GM12872 (cell line): ENCODE results near the gene ANKRD33.

Source experiments
- CTCF ChIP-seq: IDR thresholded peaks from 3 replicates; pipeline ENCODE4 v1.5.1; 2011; ENCODE audit warnings: low read depth, mild to moderate bottlenecking, low read length, moderate library complexity; ENCODE audit not compliant: insufficient read depth

ANKRD33 gene

GRCh38 chr12:51886021-51886710 lies 1.7 kb upstream of the ANKRD33 start:
- no peak for TF ChIP-seq CTCF

- TF ChIP-seq CTCF, result no peak
These were observed 663 bp downstream of the ANKRD33 start for GRCh38 chr12:51888316-51889215.

DNA sequence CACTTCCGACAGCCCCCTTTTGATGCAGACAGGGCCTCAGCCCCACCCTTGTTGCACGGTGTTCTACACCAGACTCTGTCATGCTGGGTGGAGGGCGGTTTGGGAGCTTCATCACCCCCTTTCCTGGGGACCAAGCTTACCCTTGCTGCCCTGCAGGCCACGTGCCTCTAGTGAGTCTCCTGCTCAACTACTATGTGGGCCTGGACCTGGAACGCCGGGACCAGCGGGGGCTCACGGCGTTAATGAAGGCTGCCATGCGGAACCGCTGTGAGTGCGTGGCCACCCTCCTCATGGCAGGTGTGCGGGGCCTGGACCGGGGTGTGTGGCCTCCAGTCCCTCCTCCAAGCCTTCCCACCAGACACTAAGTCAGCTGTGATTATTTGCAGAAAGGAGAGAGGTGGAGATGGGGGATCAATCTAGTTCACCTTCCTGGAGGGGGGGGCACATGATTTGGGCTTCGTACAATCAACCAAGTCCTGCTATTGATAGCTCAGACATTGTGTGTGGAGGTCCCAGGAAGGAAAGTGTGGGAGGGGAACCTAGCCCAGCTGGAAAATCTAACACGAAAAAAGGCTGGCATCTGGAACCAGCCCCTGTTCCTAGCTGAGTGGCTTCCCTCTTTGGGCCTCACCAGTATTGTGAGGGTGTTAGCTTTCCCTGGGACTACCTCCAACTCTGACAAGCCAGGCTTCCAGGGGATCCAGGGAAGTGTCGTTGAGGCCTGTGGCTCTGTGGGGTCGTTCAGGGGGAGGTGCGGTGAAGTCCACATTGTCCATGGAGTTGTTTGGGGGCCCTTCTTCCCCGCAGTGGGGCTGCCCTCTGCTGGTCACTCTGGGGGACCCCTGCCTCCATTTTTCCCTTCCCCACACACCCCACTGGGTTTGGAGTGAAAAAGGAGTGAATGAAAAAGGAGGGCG lies 1.6 kb downstream of the ANKRD33 start:
- 0 out of 3 replicates have a peak, but pooled peaks have one; percentile 10 for TF ChIP-seq CTCF

GRCh38 chr12:51890133-51890464 lies 2.2 kb downstream of the ANKRD33 start:
- TF ChIP-seq CTCF, result no peak

DNA sequence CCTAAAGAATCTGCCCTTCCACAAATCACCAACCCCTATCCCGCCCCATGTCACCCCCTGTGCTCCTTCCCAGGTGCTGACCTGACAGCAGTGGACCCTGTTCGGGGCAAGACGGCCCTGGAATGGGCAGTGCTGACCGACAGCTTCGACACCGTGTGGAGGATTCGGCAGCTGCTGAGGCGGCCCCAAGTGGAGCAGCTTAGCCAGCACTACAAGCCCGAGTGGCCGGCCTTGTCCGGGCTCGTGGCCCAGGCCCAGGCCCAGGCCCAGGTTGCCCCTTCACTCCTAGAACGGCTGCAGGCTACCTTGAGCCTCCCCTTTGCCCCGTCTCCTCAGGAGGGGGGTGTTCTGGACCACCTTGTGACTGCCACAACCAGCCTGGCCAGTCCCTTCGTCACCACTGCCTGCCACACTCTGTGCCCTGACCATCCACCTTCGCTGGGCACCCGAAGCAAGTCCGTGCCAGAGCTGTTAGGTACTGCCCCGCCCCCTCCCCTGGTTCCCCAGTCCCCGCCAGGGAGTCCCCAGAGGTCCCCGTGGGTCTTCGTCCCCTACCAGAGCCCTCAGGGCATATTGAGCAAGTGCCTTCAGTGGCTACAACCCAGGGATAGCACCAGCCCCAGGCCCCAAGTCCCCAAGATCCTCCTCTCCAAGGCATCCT lies 2.7 kb downstream of the ANKRD33 start:
- no peak for TF ChIP-seq CTCF

GRCh38 chr12:51891843-51892242 lies 3.9 kb downstream of the ANKRD33 start:
- TF ChIP-seq CTCF, result peak; percentile 19; the same call in 1 of the 3 replicates

GRCh38 chr12:51893786-51894185 lies 5.9 kb downstream of the ANKRD33 start:
- TF ChIP-seq CTCF, result no peak
